SH-SY5Y (cell line): ENCODE measurements around the gene EEFSEC.

Experiments
- GATA2 ChIP-seq: IDR thresholded peaks from 2 replicates; pipeline ENCODE4 v1.6.1; 2011; ENCODE audit warnings: mild to moderate bottlenecking, low read depth, low read length
- GATA3 ChIP-seq: IDR thresholded peaks from 2 replicates; pipeline ENCODE4 v1.6.1; 2011; ENCODE audit warnings: low read depth, mild to moderate bottlenecking, low read length, moderate library complexity

- TF ChIP-seq GATA2 (no peak), GATA3 (no peak)
Measured at GRCh38 chr3:128316481-128316891, 163.2 kb downstream of the EEFSEC start.
